Ascending aorta (tissue), 2 donors: ENCODE measurements around the gene RPUSD2. TPM values are rescaled to one million over a fixed set of nuclear protein-coding genes. Genes with fewer than 3 reads are reported as not detected.

ENCODE experiments used
- DNase-seq, 2 donors: peaks; one replicate each; pipeline ENCODE4 v3.0.0-alpha.2; 2019; ENCODE audit warnings: low spot score in 2 of 2
- H3K27ac ChIP-seq, 2 donors: fragments of 200-600 bp; sonication (generic); one replicate each; pipeline ENCODE4 v1.5.1; 2016 to 2017; ENCODE audit warnings: mild to moderate bottlenecking in 1 of 2
- H3K27me3 ChIP-seq: fragments of 200-600 bp; sonication (generic); one replicate; pipeline ENCODE4 v1.5.1; 2017
- H3K36me3 ChIP-seq, 2 donors: fragments of 200-600 bp; sonication (generic); one replicate each; pipeline ENCODE4 v1.5.1; 2016
- H3K4me1 ChIP-seq, 2 donors: fragments of 200-600 bp; sonication (generic); one replicate each; pipeline ENCODE4 v1.5.1; 2016 to 2017; ENCODE audit warnings: mild to moderate bottlenecking in 1 of 2
- H3K4me3 ChIP-seq, 2 donors: fragments of 200-600 bp; sonication (generic); one replicate each; pipeline ENCODE4 v1.5.1; 2016 to 2017; ENCODE audit warnings: mild to moderate bottlenecking in 1 of 2
- H3K9me3 ChIP-seq, 2 donors: fragments of 200-600 bp; sonication (generic); one replicate each; pipeline ENCODE4 v1.5.1; 2016
- intact Hi-C: fragments of 100-400 bp; cut with DNase I; formaldehyde crosslinking; loops from one replicate; pipeline ENCODE4 v1.15.1; 2023
- total RNA-seq: library from RNA; depleted of rRNA; stranded (reverse); fragments of >200 nt; gene quantifications from one replicate; pipeline ENCODE4 v1.1.0, GENCODE V29; 2016
- TF ChIP-seq, protein P1 (sequence below), 3 experiments: fragments of 200-600 bp in 2 of 3; fragments of 450-650 bp in 1 of 3; sonication (generic) in 2 of 3; IDR thresholded peaks; one replicate each; pipeline ENCODE4 v1.5.1; 2016 to 2019; ENCODE audit warnings: antibody characterized with exemption in 3 of 3, mild to moderate bottlenecking in 1 of 3, moderate library complexity in 1 of 3

Gene RPUSD2
- total RNA-seq, 1 donor from 2014 or later, result 2.4 TPM

DNA sequence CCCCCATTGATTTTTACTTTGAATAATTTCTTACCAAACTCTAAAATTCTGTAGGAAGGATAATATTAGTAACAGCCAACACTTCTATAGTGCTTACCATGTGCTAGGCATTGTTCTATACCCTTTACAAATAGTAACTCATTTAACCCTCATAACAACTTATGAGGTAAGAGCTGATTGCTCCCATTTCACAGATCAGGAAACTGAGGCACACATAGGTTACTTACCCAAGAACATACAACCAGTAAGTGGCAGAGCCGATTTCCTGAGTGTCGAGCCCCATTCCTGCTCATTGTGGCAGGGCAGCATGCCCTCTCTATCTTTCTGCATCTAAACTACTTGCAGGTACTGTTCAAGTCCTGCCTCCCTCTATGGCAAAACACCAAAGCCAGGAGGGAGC is 13.2 kb upstream of the RPUSD2 start:
- no peaks in the 10 kb centered on the region for H3K9me3 ChIP-seq
- peaks cover 25 to 37% of the 10 kb centered on the region in 2 donors for H3K36me3 ChIP-seq
- TF ChIP-seq, protein P1, sequence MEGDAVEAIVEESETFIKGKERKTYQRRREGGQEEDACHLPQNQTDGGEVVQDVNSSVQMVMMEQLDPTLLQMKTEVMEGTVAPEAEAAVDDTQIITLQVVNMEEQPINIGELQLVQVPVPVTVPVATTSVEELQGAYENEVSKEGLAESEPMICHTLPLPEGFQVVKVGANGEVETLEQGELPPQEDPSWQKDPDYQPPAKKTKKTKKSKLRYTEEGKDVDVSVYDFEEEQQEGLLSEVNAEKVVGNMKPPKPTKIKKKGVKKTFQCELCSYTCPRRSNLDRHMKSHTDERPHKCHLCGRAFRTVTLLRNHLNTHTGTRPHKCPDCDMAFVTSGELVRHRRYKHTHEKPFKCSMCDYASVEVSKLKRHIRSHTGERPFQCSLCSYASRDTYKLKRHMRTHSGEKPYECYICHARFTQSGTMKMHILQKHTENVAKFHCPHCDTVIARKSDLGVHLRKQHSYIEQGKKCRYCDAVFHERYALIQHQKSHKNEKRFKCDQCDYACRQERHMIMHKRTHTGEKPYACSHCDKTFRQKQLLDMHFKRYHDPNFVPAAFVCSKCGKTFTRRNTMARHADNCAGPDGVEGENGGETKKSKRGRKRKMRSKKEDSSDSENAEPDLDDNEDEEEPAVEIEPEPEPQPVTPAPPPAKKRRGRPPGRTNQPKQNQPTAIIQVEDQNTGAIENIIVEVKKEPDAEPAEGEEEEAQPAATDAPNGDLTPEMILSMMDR (IDR thresholded peaks at IDR 0.05), result no peak
- intact Hi-C loops, result no loop called here
- H3K27ac ChIP-seq, result no peak overlapping the region
- H3K27me3 ChIP-seq, result no peaks in the 10 kb centered on the region
- no peak overlapping the region for H3K4me3 ChIP-seq
- H3K4me1 ChIP-seq, result no peaks in the 10 kb centered on the region
- DNase-seq, result peak in 1 of 2 donors; percentile 35

DNA sequence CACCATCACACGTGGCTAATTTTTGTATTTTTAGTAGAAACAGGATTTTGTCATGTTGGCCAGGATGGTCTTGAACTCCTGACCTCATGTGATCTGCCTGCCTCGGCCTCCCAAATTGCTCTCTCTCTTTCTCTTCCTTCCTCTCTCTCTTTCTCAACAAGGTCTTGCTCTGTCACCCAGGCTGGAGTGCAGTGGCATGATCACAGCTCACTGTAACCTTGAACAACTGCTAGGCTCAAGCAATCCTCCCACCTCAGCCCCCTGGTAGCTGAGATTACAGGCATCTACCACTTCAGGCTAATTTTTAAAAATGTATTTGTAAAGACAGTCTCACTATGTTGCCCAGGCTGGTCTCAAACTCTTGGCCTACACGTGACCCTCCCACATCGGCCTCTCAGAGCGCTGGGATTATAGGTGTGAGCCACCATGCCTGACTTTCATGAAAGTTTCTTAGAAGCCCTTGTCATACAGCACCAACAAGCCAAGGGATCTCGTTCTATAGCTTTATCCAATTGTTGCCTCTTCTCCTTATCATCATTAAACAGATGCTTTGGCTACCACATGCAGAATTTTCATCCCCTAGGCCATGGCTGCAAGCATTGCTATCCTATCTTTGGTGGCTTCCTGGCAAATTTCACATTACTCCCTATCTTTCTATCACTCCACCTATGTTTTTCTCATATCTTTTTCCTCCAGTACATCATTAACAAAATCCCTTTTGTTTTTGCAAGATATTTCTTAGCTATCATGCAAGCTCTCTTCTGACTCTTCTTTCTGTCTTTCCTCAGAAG is 10.0 kb upstream of the RPUSD2 start:
- intact Hi-C loops, result no loop called here

DNA sequence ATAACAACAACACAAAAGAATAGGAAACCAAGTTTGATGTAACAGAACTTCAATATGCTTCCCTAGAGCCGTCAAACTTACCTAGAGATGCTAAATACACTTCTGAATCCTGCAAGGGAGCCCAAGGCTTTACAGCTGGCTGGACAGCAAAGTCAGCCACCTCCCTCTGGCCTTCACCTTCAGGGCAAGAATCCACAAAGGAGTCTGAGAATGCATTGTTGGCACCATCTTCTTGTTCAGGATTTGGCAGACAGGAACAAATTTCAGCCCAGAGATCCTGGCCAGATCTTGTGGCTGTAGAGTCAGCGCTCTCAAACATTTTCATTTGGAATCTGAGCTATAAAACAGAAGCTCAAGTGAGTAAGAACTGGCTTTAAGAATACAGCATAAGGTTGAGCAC is 6.4 kb upstream of the RPUSD2 start:
- H3K4me1 ChIP-seq, result peaks cover 0 to 8% of the 10 kb centered on the region in 2 donors
- peaks cover 4 to 6% of the 10 kb centered on the region in 2 donors for H3K36me3 ChIP-seq
- H3K27me3 ChIP-seq, result no peaks in the 10 kb centered on the region
- intact Hi-C loops, result no loop called here
- TF ChIP-seq, protein P1 (IDR thresholded peaks at IDR 0.05), result no peak
- no peak overlapping the region for H3K4me3 ChIP-seq
- no peaks in the 10 kb centered on the region for H3K9me3 ChIP-seq
- no peak overlapping the region for H3K27ac ChIP-seq
- no peak for DNase-seq

More for the DNA sequence above, 10.0 kb upstream of the RPUSD2 start:
- TF ChIP-seq, protein P1 (IDR thresholded peaks at IDR 0.05), result no peak
- H3K9me3 ChIP-seq, result no peaks in the 10 kb centered on the region
- no peak overlapping the region for H3K4me3 ChIP-seq
- H3K27me3 ChIP-seq, result no peaks in the 10 kb centered on the region
- no peak for DNase-seq
- H3K36me3 ChIP-seq, result peaks cover 15 to 25% of the 10 kb centered on the region in 2 donors
- peaks cover 0 to 4% of the 10 kb centered on the region in 2 donors for H3K4me1 ChIP-seq
- no peak overlapping the region for H3K27ac ChIP-seq

DNA sequence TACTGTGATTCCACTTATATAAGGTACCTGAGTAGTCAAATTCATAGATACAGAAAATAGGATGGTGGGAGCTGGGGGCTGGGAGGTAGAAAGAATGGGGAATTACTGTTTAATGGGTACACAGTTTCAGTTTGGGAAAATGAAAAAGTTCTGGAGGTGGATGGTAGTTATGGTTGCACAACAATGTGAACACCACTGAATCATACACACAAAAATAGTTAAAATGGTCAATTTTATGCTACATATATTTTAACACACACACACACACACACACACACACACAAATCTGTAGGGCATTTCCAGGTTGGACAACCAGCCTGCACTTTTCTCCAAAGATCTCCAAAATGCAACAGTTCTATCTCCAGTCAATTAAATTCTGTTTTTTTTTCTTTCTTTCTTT is 5.7 kb upstream of the RPUSD2 start:
- intact Hi-C loops, result no loop called here
- peaks cover 4 to 6% of the 10 kb centered on the region in 2 donors for H3K36me3 ChIP-seq

DNA sequence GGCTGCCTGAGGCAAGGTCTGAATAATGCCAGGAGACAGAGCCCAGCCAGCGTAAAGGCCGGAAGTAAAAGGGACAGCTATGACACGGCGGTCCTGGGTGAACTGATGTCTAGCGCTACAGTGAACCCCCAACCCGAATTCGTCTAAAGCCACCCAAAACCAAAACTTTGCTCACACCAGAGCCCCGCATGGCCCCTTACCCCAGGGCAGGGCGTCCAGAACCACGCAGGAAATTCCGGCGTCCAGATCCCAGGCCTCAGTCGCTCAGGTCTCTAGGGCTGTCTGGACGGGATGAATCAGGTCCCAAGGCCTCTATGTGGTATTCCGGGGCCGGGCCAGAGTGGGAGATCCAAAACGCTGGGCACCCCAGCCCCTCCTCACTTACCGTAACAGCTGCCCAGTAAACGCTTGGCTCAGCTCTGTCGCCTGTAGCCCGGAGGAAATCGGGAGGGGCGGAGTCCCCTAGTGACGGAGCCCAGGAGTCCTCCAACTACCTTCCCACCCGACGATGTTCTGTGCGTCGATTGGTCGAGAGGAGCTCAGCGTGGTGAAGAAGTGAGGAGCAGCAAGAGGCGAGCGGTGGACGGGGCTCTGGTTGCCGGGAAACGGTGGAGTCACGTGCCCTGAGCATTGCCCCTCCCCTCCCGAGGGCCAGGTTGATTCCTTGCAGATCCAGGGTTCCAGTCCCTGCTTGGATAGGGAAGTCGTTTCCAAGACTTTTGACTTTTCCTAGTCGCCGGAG is 4.3 kb upstream of the RPUSD2 start, which contains the start of gene CCDC32:
TSS of gene CCDC32 (minus strand) at position 452 of the 742 bp plus-strand sequence. CDS start 2,027 bp downstream, outside the sequence.
- no peaks in the 10 kb centered on the region for H3K27me3 ChIP-seq
- H3K9me3 ChIP-seq, result no peaks in the 10 kb centered on the region
- TF ChIP-seq, protein P1 (IDR thresholded peaks at IDR 0.05), result no peak
- intact Hi-C loops, result loop anchor here (1.0 to 5.0 kb wide), 7 partner anchors 25 to 768 kb away; partner anchors contain the start of genes BAHD1, CCDC9B, CHP1 and CHST14
- peak within 1 kb of the TSS; percentile 96 to 97 for H3K27ac ChIP-seq
- peak within 1 kb of the TSS; percentile 78 to 82 for H3K4me3 ChIP-seq
- peaks cover 4 to 6% of the 10 kb centered on the region in 2 donors for H3K36me3 ChIP-seq
- H3K4me1 ChIP-seq, result peaks cover 0 to 14% of the 10 kb centered on the region in 2 donors
- DNase-seq, result peak; percentile 98 to 99

More for the DNA sequence above, 5.7 kb upstream of the RPUSD2 start:
- H3K4me3 ChIP-seq, result no peak overlapping the region
- peaks cover 0 to 11% of the 10 kb centered on the region in 2 donors for H3K4me1 ChIP-seq
- no peaks in the 10 kb centered on the region for H3K9me3 ChIP-seq
- no peaks in the 10 kb centered on the region for H3K27me3 ChIP-seq
- TF ChIP-seq, protein P1 (IDR thresholded peaks at IDR 0.05), result no peak
- no peak overlapping the region for H3K27ac ChIP-seq
- DNase-seq, result no peak
